Left renal pelvis (tissue), 4 donors: Measurements from ENCODE around the gene LRR1. TPM values are rescaled to one million over a fixed set of nuclear protein-coding genes. Genes with fewer than 3 reads are reported as not detected.
"Not testable (repeated sequence)": the region's sequence is repeated elsewhere in the genome, so short reads cannot be mapped to it uniquely, and the experiment has no call there.

Experiments
- DNase-seq, 4 donors: peaks; one replicate each; pipeline ENCODE4 v3.0.0-alpha.2; 2013; ENCODE audit warnings: low read depth in 4 of 4, low spot score in 3 of 4
- polyA plus RNA-seq, 4 donors: library from polyadenylated mRNA; unstranded; fragments of 120-200 nt; gene quantifications; one replicate each; pipeline ENCODE4 v1.2.1, GENCODE V29; 2013; ENCODE audit not compliant: insufficient read length in 4 of 4

LRR1 gene
- polyA plus RNA-seq, 4 donors: 10.7 to 16.7 (median 13.9) TPM

GRCh38 chr14:49585803-49586672 lies 12.7 kb upstream of the LRR1 start, which contains the start of gene RPS29:
RPS29 (minus strand) TSS chr14:49586380; CDS start chr14:49586346, 34 bp downstream.
- peak; percentile 98 to 99 (median 98) for DNase-seq

- DNase-seq: peak in 2 of 4 donors; percentile 56 to 65
Observed at GRCh38 chr14:49586673-49587460, 11.9 kb upstream of the LRR1 start.

DNA sequence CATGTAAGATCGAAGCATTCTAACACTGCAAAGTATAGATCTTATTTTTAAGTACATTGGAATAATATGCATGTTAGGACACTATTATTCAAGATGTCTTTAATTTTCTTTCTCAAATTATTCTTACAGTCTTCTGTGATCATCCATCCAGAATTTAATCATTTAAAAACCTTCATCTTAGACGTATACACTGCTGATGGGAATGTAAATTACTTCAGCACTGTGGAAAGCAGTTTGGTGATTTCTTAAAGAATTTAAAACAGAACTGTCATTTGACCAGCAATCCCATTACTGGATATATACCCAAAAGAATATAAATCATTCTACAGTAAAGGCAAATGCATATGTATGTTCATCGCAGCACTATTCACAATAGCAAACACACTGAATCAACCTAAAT lies 9.4 kb upstream of the LRR1 start:
- DNase-seq: no peak

DNA sequence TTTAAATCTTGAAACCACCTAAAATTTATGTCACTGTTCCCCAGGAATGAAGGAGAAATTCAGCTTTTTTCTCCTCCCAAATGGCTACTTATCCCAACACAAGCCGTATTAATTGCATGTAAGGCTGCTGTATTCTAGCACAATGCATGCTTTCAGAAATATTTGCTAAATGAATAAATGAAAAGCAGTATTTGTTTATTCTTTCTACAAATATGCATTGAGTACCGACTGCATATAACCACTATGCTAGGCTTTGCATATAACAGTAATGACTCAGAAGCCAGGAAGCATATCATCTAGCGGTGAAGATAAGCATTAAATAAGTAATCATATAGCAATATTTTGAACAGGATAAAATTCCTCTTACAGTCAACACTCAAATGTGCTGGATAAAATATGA lies 5.7 kb upstream of the LRR1 start:
- DNase-seq: no peak

DNA sequence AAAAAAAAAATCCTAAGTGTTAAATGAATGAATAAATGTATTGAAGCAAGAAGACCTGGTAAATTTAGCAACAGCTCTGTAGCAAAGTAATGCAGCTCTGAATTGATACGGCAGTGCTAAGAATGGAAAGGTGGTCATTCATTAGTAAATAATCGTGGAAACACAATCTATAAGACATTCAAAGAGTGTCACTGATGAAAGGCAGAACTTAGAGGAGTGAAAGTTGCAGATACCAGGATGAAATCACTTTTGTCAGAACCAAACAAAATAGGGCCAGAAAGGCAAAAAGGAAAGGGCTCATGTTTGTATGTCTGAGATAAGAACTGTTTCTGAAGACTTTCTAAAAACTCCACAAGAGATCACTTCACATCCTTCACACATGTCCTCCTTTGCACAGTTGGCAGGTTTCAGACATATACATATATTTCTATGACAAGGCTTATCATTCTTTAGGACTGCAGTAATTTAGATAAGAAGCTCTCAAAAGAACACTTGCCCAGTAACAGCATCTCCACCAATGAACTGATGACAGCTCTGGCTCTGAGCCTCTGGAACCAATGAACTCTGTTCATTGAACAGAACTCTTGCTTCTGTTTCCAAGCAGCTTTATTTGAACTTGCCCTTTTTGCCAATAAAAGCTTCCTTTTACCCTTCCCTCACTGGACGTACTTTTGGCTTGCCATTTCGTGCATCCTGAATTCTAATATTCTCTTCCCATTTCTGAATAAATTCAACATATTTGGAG lies 4.2 kb upstream of the LRR1 start:
- no peak for DNase-seq

GRCh38 chr14:49598189-49598484 lies 603 bp upstream of the LRR1 start:
- DNase-seq: no peak

GRCh38 chr14:49607583-49607982 lies 8.8 kb downstream of the LRR1 start:
- no peak for DNase-seq

- DNase-seq: no peak
Observed at GRCh38 chr14:49612251-49612650, 13.5 kb downstream of the LRR1 start.

DNA sequence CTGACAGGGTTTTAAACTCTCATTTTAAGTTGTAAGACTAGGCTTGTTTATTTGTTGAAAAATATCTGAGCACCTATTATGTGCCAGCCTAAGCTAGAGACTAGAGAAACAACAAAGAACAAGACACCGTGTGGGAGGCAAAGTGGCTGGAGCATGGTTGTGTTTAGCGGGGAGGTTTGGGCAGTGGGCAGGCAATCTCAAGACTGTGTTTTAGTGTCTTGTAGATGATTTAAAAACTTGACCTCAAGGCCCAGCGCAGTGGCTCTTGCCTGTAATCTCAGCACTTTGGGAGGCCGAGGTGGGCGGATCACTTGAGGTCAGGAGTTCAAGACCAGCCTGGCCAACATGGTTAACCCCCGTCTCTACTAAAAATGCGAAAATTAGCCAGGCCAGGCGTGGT lies 13.9 kb downstream of the LRR1 start:
- DNase-seq: no peak

- DNase-seq: no peak
Observed at GRCh38 chr14:49614196-49614595, 15.5 kb downstream of the LRR1 start.

- no peak for DNase-seq
Observed at GRCh38 chr14:49615776-49616175, 17.0 kb downstream of the LRR1 start.

GRCh38 chr14:49617852-49618519 lies 19.2 kb downstream of the LRR1 start:
- DNase-seq: no peak

DNA sequence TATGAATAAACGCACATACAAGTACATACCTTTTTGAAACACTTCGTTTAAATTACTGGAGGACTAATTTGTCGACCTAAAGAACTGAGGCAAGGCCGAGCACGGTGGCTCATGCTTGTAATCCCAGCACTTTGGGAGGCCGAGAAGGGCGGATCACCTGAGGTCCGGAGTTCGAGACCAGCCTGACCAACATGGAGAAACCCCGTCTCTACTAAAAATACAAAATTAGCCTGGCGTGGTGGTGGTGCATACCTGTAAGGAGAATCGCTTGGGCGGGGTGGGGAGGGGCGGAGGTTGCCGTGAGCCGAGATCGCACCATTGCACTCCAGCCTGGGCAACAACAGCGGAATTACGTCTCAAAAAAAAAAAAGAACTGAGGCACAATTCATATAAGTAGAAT lies 20.5 kb downstream of the LRR1 start:
- not testable (repeated sequence) for DNase-seq

- no peak for DNase-seq
Observed at GRCh38 chr14:49619730-49620129, 21.0 kb downstream of the LRR1 start.

- peak; percentile 95 to 98 (median 96) for DNase-seq
Observed at GRCh38 chr14:49620182-49621113, 21.7 kb downstream of the LRR1 start, which contains the start of the genes MGAT2 and RPL36AL. MGAT2 (plus strand) TSS chr14:49620799; CDS start chr14:49621269, 470 bp downstream. RPL36AL (minus strand) TSS chr14:49620626; CDS start chr14:49619104, 1,522 bp downstream.

DNA sequence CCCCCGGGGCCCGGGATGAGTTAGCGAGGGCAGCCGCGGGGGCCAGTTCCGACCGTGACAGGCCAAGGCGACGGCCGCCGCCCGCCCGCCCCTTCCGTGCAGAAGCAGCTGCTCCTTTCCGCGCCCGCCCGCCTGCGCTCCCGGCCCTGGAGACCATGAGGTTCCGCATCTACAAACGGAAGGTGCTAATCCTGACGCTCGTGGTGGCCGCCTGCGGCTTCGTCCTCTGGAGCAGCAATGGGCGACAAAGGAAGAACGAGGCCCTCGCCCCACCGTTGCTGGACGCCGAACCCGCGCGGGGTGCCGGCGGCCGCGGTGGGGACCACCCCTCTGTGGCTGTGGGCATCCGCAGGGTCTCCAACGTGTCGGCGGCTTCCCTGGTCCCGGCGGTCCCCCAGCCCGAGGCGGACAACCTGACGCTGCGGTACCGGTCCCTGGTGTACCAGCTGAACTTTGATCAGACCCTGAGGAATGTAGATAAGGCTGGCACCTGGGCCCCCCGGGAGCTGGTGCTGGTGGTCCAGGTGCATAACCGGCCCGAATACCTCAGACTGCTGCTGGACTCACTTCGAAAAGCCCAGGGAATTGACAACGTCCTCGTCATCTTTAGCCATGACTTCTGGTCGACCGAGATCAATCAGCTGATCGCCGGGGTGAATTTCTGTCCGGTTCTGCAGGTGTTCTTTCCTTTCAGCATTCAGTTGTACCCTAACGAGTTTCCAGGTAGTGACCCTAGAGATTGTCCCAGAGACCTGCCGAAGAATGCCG lies 22.6 kb downstream of the LRR1 start:
- no peak for DNase-seq

DNA sequence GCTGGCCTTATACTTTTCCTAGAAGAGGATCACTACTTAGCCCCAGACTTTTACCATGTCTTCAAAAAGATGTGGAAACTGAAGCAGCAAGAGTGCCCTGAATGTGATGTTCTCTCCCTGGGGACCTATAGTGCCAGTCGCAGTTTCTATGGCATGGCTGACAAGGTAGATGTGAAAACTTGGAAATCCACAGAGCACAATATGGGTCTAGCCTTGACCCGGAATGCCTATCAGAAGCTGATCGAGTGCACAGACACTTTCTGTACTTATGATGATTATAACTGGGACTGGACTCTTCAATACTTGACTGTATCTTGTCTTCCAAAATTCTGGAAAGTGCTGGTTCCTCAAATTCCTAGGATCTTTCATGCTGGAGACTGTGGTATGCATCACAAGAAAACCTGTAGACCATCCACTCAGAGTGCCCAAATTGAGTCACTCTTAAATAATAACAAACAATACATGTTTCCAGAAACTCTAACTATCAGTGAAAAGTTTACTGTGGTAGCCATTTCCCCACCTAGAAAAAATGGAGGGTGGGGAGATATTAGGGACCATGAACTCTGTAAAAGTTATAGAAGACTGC lies 23.4 kb downstream of the LRR1 start:
- DNase-seq: no peak

GRCh38 chr14:49623387-49623786 lies 24.6 kb downstream of the LRR1 start:
- no peak for DNase-seq
